Body of pancreas (tissue), 4 donors: ENCODE results near the gene CATSPERZ. TPM values are rescaled to one million over a fixed set of nuclear protein-coding genes. Genes with fewer than 3 reads are reported as not detected.

Experiments
- ATAC-seq: fragments of 150-250 bp; one replicate; pipeline ENCODE4 v1.9.1; 2016
- DNase-seq, 4 donors: peaks; one replicate each; pipeline ENCODE4 v3.0.0-alpha.2; 2019
- H3K27ac ChIP-seq, 4 donors: fragments of 200-600 bp; sonication (generic); 1 replicate in 3 of 4; 2 replicates in 1 of 4; pipeline versions ENCODE4 v1.5.1 to v1.6.1; 2016 to 2019; ENCODE audit warnings: mild to moderate bottlenecking in 1 of 4, mixed read lengths in 1 of 4, moderate library complexity in 1 of 4
- H3K27me3 ChIP-seq, 2 donors: fragments of 200-600 bp; sonication (generic); one replicate each; pipeline ENCODE4 v1.6.0; 2016; ENCODE audit warnings: mild to moderate bottlenecking in 1 of 2
- H3K36me3 ChIP-seq, 2 donors: fragments of 200-600 bp; sonication (generic); replicated peaks in 1 of 2; 2 replicates each; pipeline ENCODE4 v1.5.1; 2016; ENCODE audit warnings: low read depth in 2 of 2; ENCODE audit not compliant: insufficient read depth in 1 of 2
- H3K4me1 ChIP-seq: fragments of 200-600 bp; sonication (generic); one replicate; pipeline ENCODE4 v1.6.0; 2016
- H3K4me3 ChIP-seq, 2 donors: fragments of 200-600 bp; sonication (generic); 1 replicate in 1 of 2; 2 replicates in 1 of 2; pipeline ENCODE4 v1.5.1; 2016 to 2019
- H3K9me3 ChIP-seq, 3 donors: fragments of 200-600 bp; sonication (generic); 1 replicate in 2 of 3; 2 replicates in 1 of 3; pipeline ENCODE4 v1.5.1; 2016
- CTCF ChIP-seq, 7 experiments: fragments of 450-650 bp in 4 of 7; fragments of 200-600 bp in 3 of 7; sonication (generic) in 3 of 7; IDR thresholded peaks; one replicate each; pipeline ENCODE4 v1.5.1; 2016 to 2019; ENCODE audit warnings: antibody characterized with exemption in 7 of 7
- POLR2A ChIP-seq, 3 donors: fragments of 450-650 bp; IDR thresholded peaks; one replicate each; pipeline ENCODE4 v1.6.1; 2016; ENCODE audit warnings: antibody characterized with exemption in 3 of 3, mild to moderate bottlenecking in 2 of 3
- WGBS, 2 donors: methylation state at CpG; one replicate each; pipeline ENCODE4 v1.1.5; 2017; 5-methylcytosine and 5-hydroxymethylcytosine counted together
- intact Hi-C: fragments of 100-400 bp; cut with DNase I; formaldehyde crosslinking; loops from one replicate; pipeline ENCODE4 v1.15.1; 2023
- total RNA-seq, 2 donors: library from RNA; depleted of rRNA; stranded (reverse); fragments of >200 nt; gene quantifications; one replicate each; pipeline ENCODE4 v1.1.0, GENCODE V29; 2016

Gene CATSPERZ
- total RNA-seq, 2 donors from 2014 or later, result 2.3 TPM; not detected in 1

GRCh38 chr11:64331569-64332371 is 31.6 kb downstream of the CATSPERZ start:
- 22 to 26% methylated on average over 17 to 19 of the region's 20 CpGs for whole genome bisulfite sequencing, 2 donors
- ATAC-seq, result peak; percentile 76
- TF ChIP-seq POLR2A (IDR thresholded peaks at IDR 0.05) (no peak), CTCF (IDR thresholded peaks at IDR 0.05) (peak in 6 of 7 experiments; percentile 19 to 64 (median 58))

GRCh38 chr11:64333556-64333955 is 33.4 kb downstream of the CATSPERZ start:
- no peaks in the 10 kb centered on the region for H3K27me3 ChIP-seq
- ATAC-seq (no peak), DNase-seq (no peak)
- H3K36me3 ChIP-seq, result no peaks in the 10 kb centered on the region
- H3K9me3 ChIP-seq, result no peaks in the 10 kb centered on the region
- WGBS, 2 donors, result 90 to 92% methylated on average over 8 of the region's 8 CpGs
- no peak overlapping the region for H3K27ac ChIP-seq
- no peak overlapping the region for H3K4me3 ChIP-seq
- intact Hi-C loops, result no loop called here
- H3K4me1 ChIP-seq, result peaks cover 29% of the 10 kb centered on the region
- TF ChIP-seq POLR2A (IDR thresholded peaks at IDR 0.05) (no peak), CTCF (IDR thresholded peaks at IDR 0.05) (no peak)

More at GRCh38 chr11:64331569-64332371, 31.6 kb downstream of the CATSPERZ start:
- peak; percentile 79 to 93 (median 92) for DNase-seq
- no peaks in the 10 kb centered on the region for H3K9me3 ChIP-seq
- intact Hi-C loops, result no loop called here
- peak overlapping the region; percentile 11 to 71 (median 42) for H3K27ac ChIP-seq
- no peaks in the 10 kb centered on the region for H3K27me3 ChIP-seq
- H3K36me3 ChIP-seq, result no peaks in the 10 kb centered on the region
- H3K4me1 ChIP-seq, result peaks cover 29% of the 10 kb centered on the region
- no peak overlapping the region for H3K4me3 ChIP-seq

GRCh38 chr11:64334764-64335735 is 34.9 kb downstream of the CATSPERZ start:
- ATAC-seq (peak; percentile 78), DNase-seq (peak; percentile 47 to 82 (median 74))
- Histone ChIP-seq H3K27me3 (no peaks in the 10 kb centered on the region), H3K27ac (peak overlapping the region in 3 of 4 donors; percentile 28 to 61 (median 46)), H3K36me3 (no peaks in the 10 kb centered on the region), H3K4me3 (no peak overlapping the region), H3K4me1 (peaks cover 15% of the 10 kb centered on the region), H3K9me3 (no peaks in the 10 kb centered on the region)
- TF ChIP-seq CTCF (IDR thresholded peaks at IDR 0.05) (peak in 1 of 7 experiments; percentile 3), POLR2A (IDR thresholded peaks at IDR 0.05) (no peak)
- intact Hi-C loops, result no loop called here
- WGBS, 2 donors, result 43 to 47% methylated on average over 12 to 13 of the region's 13 CpGs

GRCh38 chr11:64337538-64338249 is 37.5 kb downstream of the CATSPERZ start:
- WGBS, 2 donors, result 69 to 72% methylated on average over 8 of the region's 8 CpGs
- TF ChIP-seq POLR2A (IDR thresholded peaks at IDR 0.05) (no peak), CTCF (IDR thresholded peaks at IDR 0.05) (no peak)
- Histone ChIP-seq H3K4me1 (peaks cover 7% of the 10 kb centered on the region), H3K9me3 (no peaks in the 10 kb centered on the region), H3K4me3 (no peak overlapping the region), H3K27ac (no peak overlapping the region), H3K27me3 (no peaks in the 10 kb centered on the region), H3K36me3 (no peaks in the 10 kb centered on the region)
- intact Hi-C loops, result no loop called here
- ATAC-seq (no peak), DNase-seq (no peak)
